HEK293T (cell line): ENCODE data around the gene TMOD1.

Source experiments
- ARNT ChIP-seq: fragments of 450-650 bp; IDR thresholded peaks from 2 replicates; pipeline ENCODE4 v1.6.1; 2017; ENCODE audit warnings: mild to moderate bottlenecking
- BHLHE40 ChIP-seq: fragments of 450-650 bp; IDR thresholded peaks from 2 replicates; pipeline ENCODE4 v1.6.1; 2016; ENCODE audit warnings: mild to moderate bottlenecking, moderate library complexity, borderline replicate concordance
- CTBP1 ChIP-seq: fragments of 450-650 bp; IDR thresholded peaks from 2 replicates; pipeline ENCODE4 v1.6.1; 2016; ENCODE audit warnings: borderline replicate concordance
- ELF4 ChIP-seq: fragments of 450-650 bp; IDR thresholded peaks from 2 replicates; pipeline ENCODE4 v1.6.1; 2017; ENCODE audit warnings: antibody characterized with exemption
- FOXA1 ChIP-seq: fragments of 450-650 bp; IDR thresholded peaks from 2 replicates; pipeline ENCODE4 v1.6.1; 2016; ENCODE audit warnings: mild to moderate bottlenecking
- FOXK2 ChIP-seq: fragments of 450-650 bp; IDR thresholded peaks from 2 replicates; pipeline ENCODE4 v1.6.1; 2016; ENCODE audit warnings: mild to moderate bottlenecking
- FOXM1 ChIP-seq: fragments of 450-650 bp; IDR thresholded peaks from 2 replicates; pipeline ENCODE4 v1.6.1; 2017; ENCODE audit warnings: mild to moderate bottlenecking, borderline replicate concordance
- HDGF ChIP-seq: fragments of 450-650 bp; IDR thresholded peaks from 2 replicates; pipeline ENCODE4 v1.6.1; 2017; ENCODE audit warnings: antibody characterized with exemption, borderline replicate concordance
- LEF1 ChIP-seq: fragments of 450-650 bp; IDR thresholded peaks from 2 replicates; pipeline ENCODE4 v1.6.1; 2017; ENCODE audit warnings: mild to moderate bottlenecking, borderline replicate concordance
- NFRKB ChIP-seq: fragments of 450-650 bp; IDR thresholded peaks from 2 replicates; pipeline ENCODE4 v1.6.1; 2016; ENCODE audit warnings: mild to moderate bottlenecking, moderate library complexity
- SP1 ChIP-seq: fragments of 450-650 bp; IDR thresholded peaks from 2 replicates; pipeline ENCODE4 v1.6.1; 2017
- SUZ12 ChIP-seq: fragments of 450-650 bp; IDR thresholded peaks from 2 replicates; pipeline ENCODE4 v1.6.1; 2016; ENCODE audit warnings: mild to moderate bottlenecking
- ZNF384 ChIP-seq: fragments of 450-650 bp; IDR thresholded peaks from 2 replicates; pipeline ENCODE4 v1.6.1; 2016
- TF ChIP-seq, protein P1 (sequence below): fragments of 450-650 bp; IDR thresholded peaks from 2 replicates; pipeline ENCODE4 v1.6.1; 2016

DNA sequence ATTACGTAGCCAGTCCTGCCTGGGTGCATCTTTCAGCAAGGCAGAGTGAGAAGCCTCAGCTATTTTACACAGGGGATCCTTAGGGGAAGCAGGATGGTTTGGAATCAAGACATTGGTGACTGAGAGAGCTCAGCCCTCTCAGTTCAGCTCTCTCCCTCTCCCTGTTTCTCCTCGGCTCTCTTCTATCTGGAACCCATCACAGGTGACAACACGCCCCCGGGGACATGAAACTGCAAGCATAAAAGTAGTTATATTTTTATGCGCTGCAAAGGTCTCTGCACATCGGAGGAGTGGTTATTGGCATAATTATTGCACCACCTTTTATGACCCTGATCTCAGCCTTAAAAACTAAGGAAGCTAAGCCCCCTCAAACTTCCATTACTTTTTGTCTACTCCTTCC is 14.2 kb downstream of the TMOD1 start:
- TF ChIP-seq ZNF384 = no peak
- no peak for TF ChIP-seq ARNT
- TF ChIP-seq SP1 = no peak
- TF ChIP-seq FOXM1 = no peak
- no peak for TF ChIP-seq BHLHE40
- TF ChIP-seq LEF1 = no peak
- TF ChIP-seq HDGF = no peak
- TF ChIP-seq ELF4 = no peak
- no peak for TF ChIP-seq SUZ12
- TF ChIP-seq, protein P1, sequence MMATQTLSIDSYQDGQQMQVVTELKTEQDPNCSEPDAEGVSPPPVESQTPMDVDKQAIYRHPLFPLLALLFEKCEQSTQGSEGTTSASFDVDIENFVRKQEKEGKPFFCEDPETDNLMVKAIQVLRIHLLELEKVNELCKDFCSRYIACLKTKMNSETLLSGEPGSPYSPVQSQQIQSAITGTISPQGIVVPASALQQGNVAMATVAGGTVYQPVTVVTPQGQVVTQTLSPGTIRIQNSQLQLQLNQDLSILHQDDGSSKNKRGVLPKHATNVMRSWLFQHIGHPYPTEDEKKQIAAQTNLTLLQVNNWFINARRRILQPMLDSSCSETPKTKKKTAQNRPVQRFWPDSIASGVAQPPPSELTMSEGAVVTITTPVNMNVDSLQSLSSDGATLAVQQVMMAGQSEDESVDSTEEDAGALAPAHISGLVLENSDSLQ = no peak
- TF ChIP-seq NFRKB = no peak
- no peak for TF ChIP-seq CTBP1
- TF ChIP-seq FOXK2 = no peak
- no peak for TF ChIP-seq FOXA1
